Left ventricle myocardium superior (tissue), 1 donor: ENCODE data around the gene TASOR2. TPM values are rescaled to one million over a fixed set of nuclear protein-coding genes. Genes with fewer than 3 reads are reported as not detected.
A peak's percentile ranks its signal among the peaks of the same experiment; 100 is the strongest.

Experiments
- ATAC-seq: fragments of 200-7000 bp; cut with Tn5 transposase; one replicate; pipeline ENCODE4 v1.9.1; 2020; ENCODE audit warnings: mild to moderate bottlenecking, moderate library complexity
- DNase-seq: peaks from one replicate; pipeline ENCODE4 v3.0.0-alpha.2; 2020
- intact Hi-C: fragments of 100-400 bp; cut with micrococcal nuclease; formaldehyde crosslinking; loops from one replicate; pipeline ENCODE4 v1.11.0; 2022
- total RNA-seq: library from RNA; stranded (reverse); fragmentation: NEBNext Ultra II Directional; extraction: Animal tissue kit (Norgen Biotek cat#: 25700); gene quantifications from one replicate; pipeline ENCODE4 v1.2.1, GENCODE V29; 2021
- donor health status: DM: no; HTN: yes; CAD: no; lungs with severe emphysema.

TASOR2 gene
- total RNA-seq, 1 donor from 2014 or later: 33.6 TPM

DNA sequence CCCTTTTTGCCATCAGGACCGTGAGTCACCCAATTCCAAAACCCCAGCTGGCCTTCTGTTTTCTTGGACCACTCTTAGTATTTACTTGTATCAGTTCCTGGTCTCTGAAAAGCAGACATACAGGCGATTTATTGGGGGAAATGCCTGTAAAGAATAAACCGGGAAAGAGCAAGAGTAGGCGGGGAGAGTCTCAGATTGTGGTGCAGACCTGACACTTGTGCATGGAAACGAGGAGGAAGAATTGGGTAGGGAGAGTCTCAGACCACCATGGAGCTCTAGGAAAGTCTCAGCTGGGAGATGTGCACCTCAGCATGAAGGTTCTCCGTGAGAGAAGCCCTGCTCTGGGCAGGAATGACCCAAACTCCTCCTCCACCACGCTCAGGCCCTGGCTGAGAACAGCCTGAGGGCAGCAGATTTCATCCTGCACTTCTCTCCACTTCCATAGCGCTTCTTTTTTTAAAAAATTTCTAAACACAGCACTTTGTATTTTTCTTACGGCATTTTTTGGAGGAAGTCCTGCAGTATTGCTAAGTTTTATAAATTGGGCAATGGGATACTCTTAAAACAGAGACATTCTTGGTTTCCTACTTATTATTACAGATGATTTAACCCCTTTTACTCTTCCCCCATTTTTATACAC is 6.1 kb upstream of the TASOR2 start:
- DNase-seq (no peak), ATAC-seq (no peak)
- intact Hi-C loops: no loop called here

DNA sequence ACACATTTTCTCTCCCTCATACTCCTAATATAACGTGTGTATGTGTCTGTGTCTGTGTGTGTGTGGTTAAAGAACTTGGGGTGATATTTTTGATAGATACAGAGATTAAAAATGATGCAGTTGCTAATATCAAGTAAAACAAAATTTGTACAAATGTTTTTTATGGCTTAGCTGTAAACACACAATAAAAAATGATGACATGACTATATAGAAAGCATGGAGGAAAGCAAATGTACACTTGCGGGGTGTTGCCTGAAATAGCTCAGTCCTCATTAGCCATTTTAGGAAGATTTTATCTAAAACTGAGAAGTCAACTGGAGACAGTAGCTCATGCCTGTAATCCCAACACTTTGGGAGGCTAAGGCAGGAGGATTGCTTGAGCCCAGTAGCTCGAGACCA is 5.6 kb upstream of the TASOR2 start:
- DNase-seq (no peak), ATAC-seq (no peak)
- intact Hi-C loops: no loop called here

DNA sequence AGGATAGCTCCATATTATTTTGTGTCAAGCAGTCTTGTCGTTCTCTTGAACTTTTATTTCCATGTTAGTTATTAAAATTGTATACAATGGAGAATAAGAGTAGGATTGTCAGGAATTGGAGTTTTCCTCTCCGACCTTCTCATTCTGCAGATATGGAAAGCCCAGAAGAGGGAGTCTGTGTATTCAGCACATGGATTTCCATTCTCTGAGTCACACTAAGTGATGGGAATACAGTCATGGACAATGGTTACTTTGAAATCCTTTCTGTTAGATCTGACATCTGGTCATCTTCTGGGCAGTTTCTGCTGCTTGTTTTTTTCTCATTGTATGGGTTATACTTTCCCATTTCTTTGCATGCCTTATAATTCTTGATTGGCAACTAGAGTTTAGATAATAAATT is 5.0 kb upstream of the TASOR2 start:
- intact Hi-C loops: no loop called here
- DNase-seq (no peak), ATAC-seq (no peak)

DNA sequence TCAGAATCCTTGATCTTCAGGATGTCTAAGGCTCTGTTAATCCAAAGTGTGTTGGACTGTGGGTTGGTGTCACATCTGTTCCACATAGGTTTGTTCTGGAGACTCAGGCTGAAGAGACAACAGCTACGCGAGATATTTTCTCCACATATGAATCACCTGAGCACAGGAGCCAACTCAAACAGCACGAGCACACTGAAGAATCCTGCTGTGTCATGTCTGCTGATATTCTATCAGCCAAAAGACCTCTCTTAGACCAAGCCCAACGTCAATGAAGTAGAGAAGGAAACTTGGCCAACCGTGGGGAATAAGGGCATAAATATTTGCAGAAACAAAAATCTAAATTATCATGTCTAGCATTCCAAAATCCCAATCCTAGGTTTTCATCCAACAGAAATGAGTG is 2.7 kb upstream of the TASOR2 start:
- no peak for DNase-seq
- intact Hi-C loops: no loop called here
- ATAC-seq: no peak

DNA sequence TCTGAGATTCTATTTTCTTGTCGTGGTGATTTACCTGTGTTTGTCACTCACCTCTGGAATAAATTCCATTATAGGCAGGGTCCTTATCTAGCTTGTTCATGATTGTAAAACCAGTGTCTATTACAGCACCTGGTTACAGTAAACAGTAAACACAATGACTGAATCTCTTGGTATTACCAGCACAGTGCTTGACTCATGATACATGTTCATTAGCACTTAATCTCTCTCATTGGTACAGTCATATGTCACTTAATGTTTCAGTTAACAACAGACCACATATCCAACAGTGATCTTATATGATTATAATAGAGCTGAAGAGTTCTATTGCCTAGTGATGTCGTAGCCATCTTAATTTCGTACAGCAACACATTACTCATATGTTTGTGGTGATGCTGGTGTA is 1.6 kb upstream of the TASOR2 start:
- DNase-seq (no peak), ATAC-seq (no peak)
- intact Hi-C loops: no loop called here

DNA sequence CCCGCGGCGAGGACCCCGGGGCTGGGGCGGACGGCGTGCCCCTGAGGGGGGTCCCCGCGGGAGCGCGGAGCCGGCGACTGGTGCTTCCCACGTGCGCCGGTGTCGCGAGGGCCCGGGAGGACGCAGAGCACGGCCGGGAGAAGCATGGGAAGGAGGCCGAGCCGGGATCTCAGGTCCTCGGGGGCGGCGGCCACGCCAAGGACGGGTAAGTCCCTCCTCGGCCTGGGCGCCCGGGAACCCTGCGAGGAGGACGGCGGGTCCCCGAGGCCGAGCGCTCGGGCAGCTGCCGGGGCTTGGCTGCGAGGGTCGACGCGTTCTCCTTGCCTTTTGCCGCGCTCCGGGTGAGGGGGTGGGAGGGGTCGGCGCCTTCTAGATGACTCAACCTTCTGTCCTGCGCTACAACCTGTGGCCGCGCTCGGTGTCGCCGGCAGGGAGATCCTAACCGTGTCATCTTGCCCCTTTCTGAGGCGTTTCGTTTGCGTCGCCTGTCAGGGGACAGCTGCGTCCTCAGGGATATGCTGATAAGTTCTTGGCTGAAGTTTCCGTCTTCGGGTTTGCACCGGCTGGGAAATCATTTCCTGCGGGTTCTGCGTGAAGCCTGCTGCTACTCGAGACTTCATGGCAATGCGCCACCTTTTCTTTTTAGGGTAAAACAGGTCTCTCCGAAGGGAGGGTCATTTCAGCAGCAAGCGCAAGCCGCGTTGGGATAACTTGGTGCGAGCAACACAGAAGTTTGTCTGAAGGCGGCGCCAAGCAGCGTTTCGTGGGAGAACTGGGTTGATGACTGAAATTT is 529 bp downstream of the TASOR2 start:
- peak; percentile 58 for ATAC-seq
- intact Hi-C loops: no loop called here
- peak; percentile 77 for DNase-seq

DNA sequence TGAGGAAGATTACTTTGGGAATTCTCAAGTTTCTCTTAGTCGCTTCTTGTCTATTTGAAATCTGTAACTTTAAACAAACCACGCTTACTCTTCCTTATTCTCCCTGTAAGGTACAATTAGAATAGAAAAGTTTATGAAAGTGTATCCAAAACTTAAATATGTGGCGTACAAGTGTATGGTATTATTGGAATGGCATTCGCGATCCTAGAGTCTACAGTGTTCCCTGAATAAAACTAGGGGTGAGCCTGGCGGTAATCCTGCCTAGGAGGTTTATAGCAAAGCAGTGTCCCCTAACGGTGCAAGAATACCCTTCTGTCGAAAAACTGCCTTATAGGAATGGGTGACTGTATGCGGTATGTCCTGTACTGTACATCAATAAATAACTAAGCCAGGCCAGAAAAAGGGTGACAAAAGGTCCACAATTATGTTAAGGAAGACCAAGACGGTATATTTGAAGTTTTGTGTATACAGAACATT is 1.2 kb downstream of the TASOR2 start:
- ATAC-seq (no peak), DNase-seq (no peak)
- intact Hi-C loops: no loop called here

DNA sequence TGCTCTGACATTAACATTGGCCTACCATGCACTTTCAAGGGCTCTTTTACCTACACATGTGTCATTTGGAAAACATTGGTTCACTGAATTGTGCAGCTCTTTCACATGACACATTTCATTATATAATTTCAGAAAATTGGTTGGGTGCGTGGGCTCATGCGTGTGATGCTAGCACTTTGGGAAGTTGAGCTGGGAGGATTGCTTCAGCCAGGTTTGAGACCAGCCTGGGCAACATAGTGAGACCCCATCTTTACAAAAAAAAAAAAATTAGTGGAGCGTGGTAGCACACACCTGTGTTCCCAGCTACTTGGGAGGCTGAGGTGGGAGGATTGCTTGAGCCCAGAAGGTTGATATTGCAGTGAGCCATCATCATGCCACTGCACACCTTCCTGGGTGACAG is 3.9 kb downstream of the TASOR2 start:
- ATAC-seq (no peak), DNase-seq (no peak)
- intact Hi-C loops: no loop called here

DNA sequence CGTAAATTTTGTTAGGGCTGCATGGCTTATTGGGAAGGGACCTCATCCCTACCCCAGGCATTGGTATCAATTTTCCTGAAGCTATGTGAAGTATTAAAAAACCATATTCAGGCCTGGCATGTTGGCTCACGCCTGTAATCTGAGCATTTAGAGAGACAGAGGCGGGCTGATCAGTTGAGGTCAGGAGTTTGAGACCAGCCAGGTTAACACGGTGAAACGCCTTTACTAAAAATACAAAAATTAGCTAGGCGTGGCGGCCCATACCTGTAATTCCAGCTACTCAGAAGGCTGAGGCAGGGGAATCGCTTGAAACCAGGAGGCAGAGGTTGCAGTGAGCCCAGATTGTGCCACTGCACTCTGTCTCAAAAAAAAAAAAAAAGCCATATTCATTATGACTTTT is 7.1 kb downstream of the TASOR2 start:
- ATAC-seq: no peak

DNA sequence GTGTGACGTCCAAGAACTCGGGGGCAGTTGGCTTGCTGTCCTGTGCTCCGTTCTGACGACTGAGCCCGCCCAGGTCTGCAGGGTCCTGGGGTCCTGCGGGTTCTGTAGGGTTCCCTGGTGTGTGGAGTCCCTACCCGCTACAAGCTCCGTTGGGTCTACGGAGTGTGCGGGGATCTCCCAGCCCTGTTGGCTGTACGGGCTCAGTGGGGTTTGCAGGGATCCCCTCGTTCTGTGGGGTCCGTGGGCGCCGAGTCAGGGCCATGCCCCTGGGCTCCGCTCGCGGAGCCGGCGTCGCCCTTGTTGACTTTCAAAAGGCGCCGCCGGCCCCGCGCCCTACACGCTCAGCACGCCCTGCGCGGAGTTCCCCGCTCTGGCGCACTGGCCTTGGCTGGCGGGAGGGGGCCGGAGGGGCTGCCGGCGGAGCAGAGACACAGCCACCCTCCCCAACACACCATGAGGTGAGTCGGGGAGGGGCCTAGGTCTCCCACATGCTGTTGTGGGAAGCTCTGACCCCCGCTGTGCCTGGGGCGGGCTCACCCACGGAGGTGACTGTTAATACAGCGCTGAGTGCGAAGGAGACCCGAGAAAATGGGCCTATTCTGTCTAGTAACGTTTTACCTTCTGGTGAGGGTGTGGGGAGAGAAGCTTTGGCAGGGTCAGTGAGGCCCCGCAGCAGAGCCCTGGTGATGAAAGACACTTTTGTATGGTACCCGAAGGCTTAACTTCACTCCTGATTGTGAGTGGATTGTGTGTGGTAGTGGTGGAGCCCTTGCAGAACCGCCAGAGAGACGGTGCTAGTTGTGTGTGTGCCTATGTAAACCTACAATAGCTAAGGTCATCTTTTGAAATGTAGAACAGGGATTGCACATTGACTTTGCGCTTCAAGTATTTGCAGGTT is 8.1 kb downstream of the TASOR2 start:
- intact Hi-C loops: no loop called here
- ATAC-seq (peak; percentile 89), DNase-seq (peak; percentile 70)

More for the DNA sequence above, 7.1 kb downstream of the TASOR2 start:
- intact Hi-C loops: no loop called here
- no peak for DNase-seq

DNA sequence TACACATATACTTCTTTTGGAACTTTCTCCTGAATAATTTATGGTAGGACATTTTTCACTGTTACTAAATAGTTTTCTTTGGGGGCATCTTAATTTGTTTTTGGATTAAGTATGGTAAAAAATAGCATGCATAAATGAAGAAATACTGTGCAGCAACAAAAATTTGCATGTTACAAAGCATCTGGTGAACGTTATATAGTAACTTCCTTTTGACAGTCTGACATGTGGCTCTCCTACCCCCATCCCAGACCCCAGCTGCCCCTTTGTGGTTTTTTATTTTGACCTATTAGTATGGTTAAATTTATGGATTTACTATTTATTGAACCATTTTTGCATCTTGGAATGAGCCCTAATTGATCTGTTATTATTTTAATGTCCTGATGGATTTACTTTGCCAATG is 9.9 kb downstream of the TASOR2 start:
- DNase-seq (no peak), ATAC-seq (no peak)
- intact Hi-C loops: no loop called here

DNA sequence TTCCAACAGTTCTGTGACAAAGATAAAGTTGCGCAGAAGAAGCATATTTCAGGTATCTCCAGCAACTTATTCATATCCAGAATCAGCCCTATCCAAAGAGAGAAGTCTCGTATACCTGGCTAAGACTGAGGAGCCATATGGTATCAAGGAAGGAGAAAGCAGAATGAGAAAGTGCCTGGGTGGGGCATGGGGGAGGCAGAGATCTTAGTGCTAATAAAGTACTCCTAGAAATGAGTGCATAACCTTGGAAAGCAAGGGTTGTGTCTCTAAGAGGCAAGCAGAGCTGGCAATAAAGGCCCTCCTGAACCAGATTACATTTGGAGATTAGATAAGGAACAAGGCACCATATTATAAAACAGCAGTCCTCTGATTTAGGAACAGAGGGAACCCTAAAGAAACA is 12.7 kb downstream of the TASOR2 start:
- ATAC-seq: no peak
- DNase-seq: no peak
- intact Hi-C loops: no loop called here

DNA sequence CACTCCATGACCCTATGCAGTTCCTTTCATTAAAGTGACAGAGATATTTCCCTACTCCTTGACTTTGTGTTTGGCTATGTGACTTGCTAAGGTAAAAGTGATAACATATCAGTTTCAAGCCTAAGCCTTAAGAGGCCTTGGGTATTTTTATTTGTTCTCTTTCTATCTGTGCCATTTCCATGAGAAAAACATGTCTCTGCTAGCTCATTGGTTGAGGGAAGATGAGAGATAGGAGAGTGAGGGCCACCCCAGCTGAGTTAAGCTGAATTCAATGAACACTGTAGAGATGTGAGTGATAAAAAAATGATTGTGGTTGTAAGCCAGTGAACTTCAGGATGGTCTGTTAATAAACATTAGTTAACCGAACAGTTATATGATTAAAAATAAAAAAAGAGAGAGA is 13.4 kb downstream of the TASOR2 start:
- intact Hi-C loops: no loop called here
- ATAC-seq (no peak), DNase-seq (no peak)

DNA sequence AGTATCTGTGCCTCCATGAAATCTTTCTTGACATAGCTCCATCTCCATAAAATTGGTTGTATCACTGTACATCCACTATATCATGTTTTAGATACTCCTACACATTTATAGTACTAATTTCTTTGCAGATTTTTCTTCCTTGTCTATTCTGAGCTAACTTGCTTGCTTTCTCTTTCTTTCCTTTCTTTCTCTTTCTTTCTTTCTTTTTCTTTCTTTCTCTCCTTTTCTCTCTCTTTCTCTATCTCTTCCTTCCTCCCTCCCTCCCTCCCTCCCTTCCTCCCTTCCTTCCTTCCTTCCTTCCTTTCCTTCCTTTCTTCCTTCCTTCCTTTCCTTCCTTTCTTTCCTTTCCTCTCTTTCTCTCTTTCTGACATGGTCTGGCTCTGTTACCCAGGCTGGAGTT is 23.7 kb downstream of the TASOR2 start:
- ATAC-seq: no peak
- intact Hi-C loops: no loop called here
- no peak for DNase-seq

DNA sequence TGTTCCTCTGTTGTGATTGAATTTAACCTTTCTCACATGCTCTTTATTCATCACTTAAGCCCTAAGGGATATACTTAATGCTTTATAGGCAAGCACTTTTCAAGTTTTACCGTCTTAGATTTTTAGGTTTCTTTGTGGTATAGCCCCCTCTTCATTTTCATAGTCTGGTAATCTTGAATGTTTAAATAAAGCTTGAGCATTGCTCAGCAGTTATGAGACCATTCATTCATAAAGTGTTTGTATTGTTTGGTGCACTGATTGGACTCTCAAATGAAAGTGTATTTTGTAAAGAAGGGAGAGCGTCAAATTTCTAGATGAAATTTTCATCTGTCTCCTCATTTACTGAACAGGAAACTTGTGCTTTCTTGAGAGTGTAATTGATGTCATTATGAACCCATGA is 25.2 kb downstream of the TASOR2 start:
- intact Hi-C loops: no loop called here
- DNase-seq: no peak
- ATAC-seq: no peak

DNA sequence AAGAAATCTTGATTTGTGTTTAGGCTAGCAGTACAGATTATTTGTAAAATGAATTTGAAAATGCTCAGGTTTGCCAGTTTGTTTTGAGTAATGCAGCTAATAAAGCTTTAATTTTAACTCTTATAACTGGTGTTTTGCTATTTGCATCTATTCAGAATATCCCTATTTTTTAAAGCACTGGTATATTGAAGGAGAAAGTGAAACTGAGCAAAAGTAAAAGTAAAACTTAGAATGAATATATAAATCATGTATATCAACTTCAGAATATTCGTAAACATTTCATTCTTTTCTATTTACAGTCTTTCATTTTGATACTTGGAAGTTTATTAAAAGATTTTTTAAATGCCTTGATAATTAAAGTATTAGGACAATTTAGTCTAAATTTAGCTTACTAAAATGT is 26.2 kb downstream of the TASOR2 start:
- intact Hi-C loops: no loop called here
- DNase-seq (no peak), ATAC-seq (no peak)

DNA sequence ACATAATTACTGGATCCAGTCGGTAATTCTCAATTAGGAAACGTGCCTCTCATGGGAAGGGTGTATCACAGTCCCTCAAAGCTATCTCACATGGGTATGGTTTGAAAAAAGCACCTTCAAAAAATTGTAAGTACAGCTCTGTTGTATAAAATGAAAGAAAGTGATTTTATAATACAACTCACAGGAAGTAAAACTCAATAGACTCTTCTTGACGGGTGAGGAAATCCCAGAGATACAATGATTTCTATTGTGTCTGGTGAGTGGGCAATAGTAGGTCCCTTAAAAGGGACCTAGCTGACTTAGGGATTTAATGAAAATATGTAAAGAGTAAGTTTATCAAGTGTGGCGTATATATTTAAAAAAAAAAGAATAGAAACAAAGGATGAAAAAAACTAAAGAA is 27.0 kb downstream of the TASOR2 start:
- ATAC-seq: no peak
- intact Hi-C loops: no loop called here
- DNase-seq: no peak

DNA sequence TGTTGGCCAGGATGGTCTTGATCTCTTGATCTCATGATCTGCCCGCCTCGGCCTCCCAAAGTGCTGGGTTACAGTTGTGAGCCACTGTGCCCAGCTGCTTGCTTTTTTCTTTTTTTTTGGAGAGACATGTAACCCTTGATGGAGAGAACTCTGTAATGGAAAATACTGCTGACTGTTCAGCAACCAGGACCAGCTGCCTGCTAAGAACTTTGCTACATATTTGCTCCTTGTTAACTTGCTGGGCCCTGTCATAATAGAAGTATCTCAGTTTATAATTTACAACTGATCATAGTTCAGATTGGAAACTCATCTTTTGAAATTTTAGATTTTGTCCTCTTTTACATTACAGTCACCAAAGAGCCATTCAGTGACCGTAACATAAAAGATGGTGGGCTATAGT is 34.9 kb downstream of the TASOR2 start:
- intact Hi-C loops: no loop called here
- ATAC-seq: no peak
- no peak for DNase-seq

DNA sequence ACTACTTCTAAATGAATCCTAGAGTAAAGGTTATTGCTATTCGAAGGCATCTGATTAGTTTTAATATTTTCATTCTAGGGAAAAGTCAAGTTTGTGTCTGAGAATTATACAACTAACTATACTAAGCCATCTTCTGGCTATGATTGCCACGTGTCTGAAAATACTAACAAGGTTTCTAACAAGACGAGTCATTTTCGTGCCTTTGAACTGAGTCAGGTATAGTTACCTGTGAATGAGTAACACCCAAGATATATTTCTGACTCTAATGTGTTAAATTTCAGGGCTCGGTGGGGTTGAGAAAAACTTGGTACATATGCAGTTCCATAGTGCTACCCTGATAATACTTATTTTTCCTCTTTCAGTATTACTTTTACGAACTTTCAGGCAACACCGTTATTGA is 35.5 kb downstream of the TASOR2 start:
- DNase-seq (no peak), ATAC-seq (no peak)
- intact Hi-C loops: no loop called here

DNA sequence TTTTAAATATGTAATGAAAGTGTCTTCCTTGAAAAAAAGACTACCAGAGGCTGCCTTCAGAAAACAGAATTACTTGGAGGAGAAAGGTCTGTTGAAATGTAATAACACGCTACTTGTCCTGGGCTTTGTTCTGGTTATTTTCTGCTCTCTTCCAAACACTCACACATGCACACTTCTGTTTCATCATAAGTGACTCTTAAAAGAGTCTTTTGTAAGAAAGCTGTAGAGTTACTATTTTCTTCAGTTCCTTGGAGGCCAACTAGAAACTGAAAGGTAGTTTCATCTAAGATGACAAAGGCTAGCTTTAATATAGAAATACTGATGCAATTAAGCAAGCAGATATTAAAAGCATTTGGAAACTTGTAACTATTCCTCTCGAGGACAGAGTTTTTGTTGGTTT is 39.1 kb downstream of the TASOR2 start:
- DNase-seq (no peak), ATAC-seq (no peak)
- intact Hi-C loops: no loop called here
